HTERT RPE-1 (cell line): Measurements from ENCODE around the gene MRPL49.

Experiments
- in situ Hi-C: fragments of 300-500 bp; cut with MboI; formaldehyde crosslinking; loops from 4 replicates; pipeline ENCODE4 v1.14.3; 2020; ENCODE audit warnings: low sequenced_read_pairs

MRPL49 gene

DNA sequence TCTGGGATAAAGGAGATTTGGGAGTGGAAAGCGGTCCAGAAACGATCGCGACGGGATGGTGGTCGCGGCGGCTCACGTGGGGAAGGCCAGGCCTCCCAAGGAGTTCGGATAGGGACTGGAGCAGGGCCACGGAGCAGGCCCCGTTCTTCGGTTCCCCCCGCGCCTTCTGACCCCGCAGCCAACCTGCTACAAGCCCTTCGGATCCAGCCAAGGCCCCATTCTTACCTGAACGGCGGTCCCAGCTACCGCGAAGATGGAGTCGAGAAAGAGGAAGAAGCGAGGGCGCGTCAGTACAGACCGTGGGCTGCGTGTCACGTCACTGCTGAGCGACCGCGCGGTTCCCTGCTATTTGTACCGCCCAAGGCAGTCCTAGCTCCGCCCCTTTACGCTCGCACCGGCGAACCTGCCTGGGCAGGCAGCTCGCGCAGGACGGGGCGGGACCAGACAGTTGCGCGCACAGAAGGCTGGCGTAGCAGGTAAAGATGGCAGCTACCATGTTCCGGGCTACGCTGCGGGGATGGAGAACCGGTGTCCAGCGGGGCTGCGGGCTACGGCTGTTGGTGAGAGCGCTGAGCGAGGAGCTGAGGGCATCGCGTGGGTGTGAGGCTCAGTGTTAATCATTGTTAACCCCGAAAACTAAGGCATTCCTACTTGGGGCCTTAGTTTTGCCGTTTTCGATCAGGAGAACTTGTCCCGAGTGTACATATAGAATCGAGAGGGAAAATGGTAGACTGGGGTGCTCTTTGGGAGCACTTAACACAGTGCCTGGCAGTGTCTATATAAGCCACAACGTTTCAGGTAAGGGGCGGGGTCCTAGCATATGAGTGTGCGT, at the start of gene MRPL49, which contains the start of gene FAU:
TSS of gene MRPL49 (plus strand) at position 457 of the 832 bp plus-strand sequence. CDS start at position 483, 26 bp downstream.
TSS of gene FAU (minus strand) at position 270 of the 832 bp plus-strand sequence. CDS start 321 bp downstream, outside the sequence.
- in situ Hi-C loops = no loop called here

- in situ Hi-C loops = no loop called here
These were observed 49.5 kb upstream of the MRPL49 start for GRCh38 chr11:65072631-65072966.

DNA sequence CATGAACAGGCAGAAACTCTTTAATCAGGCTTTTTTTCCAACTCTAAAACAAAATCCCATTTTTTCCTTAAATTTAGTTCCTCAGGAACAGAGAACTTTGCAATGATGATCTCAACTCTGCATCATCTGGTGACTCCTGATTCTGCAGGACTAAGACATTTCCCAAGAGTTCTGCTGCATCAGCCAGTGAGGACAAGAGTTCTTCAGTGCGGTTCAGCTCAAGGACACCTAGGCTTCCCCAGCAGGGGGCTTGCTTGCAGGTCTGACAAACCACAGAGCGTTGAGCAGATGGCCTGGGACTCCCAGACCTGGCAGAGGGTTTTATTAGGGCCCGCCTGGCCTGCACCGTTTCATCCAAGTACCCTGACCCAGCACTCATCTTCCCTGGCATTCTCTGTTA, 44.7 kb upstream of the MRPL49 start:
- in situ Hi-C loops = no loop called here

DNA sequence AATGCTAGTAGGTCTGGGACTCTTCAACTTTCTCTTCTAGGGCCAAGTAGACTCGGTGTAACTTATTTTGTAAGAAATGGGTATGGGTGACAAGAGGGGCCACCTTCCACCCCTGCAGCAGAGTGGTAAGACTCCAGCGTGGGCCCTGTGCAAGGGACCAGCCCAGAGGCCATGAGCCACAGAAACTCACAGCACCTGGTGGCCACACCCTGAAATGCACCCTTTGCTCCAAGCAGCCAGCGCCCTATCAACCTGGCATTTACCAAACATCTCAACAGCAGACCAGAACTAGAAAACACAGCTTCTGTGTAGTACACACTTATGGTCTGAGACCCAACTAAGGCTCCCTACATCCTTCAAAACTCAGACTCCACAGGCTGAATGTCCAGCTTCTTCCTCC, 44.0 kb upstream of the MRPL49 start:
- in situ Hi-C loops = no loop called here

DNA sequence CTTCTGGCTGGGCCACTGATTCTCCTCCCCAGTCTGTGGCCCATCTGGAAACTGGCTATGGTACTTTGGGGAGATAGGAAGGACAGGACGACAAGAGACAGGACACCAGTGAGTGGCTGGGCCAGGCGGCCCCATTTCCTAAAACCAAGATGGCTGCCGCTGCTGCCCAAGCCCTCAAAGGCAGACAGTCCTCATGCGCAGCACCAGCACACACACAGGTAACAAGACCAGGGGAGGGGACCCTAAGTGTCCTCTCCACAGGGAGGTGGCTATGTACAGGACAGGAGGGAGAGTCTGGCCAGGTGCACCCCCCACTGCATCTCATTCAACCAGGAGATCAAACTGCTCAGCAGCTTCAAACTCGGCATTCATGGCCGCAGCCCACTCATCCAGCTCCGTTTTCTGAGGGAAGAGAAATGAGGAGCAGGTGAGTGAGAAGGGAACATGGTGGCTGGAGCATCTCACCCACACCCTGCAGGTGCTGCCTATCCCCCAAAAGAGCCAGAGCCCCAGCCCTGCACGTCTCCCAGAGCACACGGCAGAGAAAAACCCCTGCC, 43.3 kb upstream of the MRPL49 start:
- in situ Hi-C loops = no loop called here

- in situ Hi-C loops = no loop called here
These were observed 38.8 kb upstream of the MRPL49 start for GRCh38 chr11:65083134-65083833.

GRCh38 chr11:65083834-65084597, 38.1 kb upstream of the MRPL49 start, which contains the start of the genes CDCA5 and ZFPL1:
Gene CDCA5, minus strand, starts transcription at chr11:65084040. Its CDS starts 62 bp downstream, at chr11:65083978.
Gene ZFPL1, plus strand, starts transcription at chr11:65084222. Its CDS starts 477 bp downstream, at chr11:65084699.
- in situ Hi-C loops = no loop called here

GRCh38 chr11:65084598-65085375, 37.3 kb upstream of the MRPL49 start:
- in situ Hi-C loops = no loop called here

DNA sequence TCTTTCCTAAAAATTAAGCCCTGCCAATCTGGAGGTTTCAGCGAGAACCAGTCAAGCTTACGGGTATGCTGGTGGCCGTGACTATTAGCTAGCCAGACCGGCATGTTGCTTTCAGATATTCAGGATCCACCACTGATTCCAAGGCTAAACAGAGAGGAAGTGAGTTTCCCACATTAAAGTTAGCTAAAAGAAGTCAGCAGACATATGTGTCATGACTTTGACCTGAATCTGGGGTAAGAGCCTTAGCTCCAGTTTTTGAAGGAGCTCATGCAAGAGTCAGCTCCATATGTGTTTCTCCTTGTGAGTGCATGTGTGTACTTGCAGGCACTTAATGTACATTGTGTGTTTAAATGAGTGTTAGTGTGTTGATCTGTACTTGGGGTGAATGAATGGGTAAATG, 36.7 kb upstream of the MRPL49 start:
- in situ Hi-C loops = no loop called here

GRCh38 chr11:65086809-65087208, 35.3 kb upstream of the MRPL49 start:
- in situ Hi-C loops = no loop called here

GRCh38 chr11:65087216-65087615, 34.9 kb upstream of the MRPL49 start:
- in situ Hi-C loops = no loop called here

GRCh38 chr11:65087827-65088226, 34.3 kb upstream of the MRPL49 start:
- in situ Hi-C loops = no loop called here

GRCh38 chr11:65089621-65090020, 32.5 kb upstream of the MRPL49 start:
- in situ Hi-C loops = no loop called here

GRCh38 chr11:65090628-65091027, 31.5 kb upstream of the MRPL49 start:
- in situ Hi-C loops = no loop called here

- in situ Hi-C loops = no loop called here
These were observed 26.7 kb upstream of the MRPL49 start for GRCh38 chr11:65095427-65095826.

DNA sequence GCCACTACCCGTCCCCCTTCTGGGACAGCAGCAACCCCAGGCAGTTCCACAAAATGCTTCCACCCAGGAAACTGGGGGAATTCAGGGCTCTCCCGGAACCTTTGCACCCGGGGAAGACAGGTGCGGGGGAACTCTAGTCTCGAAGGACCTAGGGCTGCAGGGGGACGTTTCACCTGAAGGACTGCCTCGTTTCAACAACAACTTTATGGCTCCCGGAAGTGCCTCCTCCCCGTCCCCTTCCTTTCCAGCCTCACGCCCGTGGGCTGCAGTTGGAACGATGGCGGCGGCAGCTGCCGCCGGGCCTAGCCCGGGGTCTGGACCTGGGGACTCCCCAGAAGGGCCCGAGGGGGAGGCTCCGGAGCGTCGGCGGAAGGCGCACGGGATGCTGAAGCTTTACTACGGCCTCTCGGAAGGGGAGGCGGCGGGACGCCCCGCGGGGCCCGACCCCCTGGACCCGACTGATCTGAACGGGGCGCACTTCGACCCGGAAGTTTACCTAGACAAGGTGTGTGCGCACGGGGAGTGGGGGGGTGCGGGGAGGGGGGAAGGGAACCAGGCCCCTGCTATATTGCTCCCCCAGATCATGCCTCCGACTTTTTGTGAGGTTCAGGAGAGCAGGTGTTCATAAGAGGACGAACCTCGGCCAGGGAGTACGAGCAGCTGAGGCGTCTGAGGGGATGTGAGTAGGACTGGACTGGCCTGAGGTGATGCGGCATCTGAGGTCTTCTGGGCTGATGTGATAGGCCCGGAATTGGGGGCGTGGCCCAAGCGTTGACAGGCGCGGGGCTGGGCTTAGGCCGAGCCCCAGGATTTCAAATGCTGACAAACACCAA, 25.9 kb upstream of the MRPL49 start, which contains the start of gene VPS51:
TSS of gene VPS51 (plus strand) at position 241 of the 833 bp plus-strand sequence. CDS start at position 278, 37 bp downstream.
- in situ Hi-C loops = no loop called here

GRCh38 chr11:65096926-65097325, 25.2 kb upstream of the MRPL49 start:
- in situ Hi-C loops = no loop called here

DNA sequence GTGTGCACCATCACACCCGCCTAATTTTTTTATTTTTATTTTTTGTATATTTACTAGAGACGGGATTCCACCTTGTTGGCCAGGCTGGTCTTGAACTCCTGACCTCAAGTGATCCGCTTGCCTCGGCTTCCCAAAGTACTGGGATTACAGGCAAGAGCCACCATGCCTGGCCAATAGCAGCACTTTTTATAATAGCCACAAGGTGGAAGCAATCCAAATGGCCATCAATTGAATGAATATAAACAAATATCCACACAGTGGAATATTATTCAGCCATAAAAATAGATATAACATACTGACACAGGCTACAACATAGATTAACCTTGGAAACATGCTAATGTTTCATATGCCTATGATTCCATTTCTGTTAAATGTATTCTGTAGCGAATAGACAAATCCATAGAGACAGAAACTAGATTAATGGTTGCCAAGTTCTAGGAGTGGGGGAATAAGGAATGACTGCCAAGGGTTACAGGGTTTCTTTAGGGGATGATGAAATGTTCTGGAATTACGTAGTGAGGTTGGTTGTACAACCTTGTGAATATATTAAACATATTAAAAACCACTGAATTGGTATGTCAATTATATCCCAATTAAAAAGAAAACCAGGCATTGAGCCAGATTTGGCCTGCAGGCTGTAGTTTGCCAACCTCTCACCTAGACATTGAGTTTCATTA, 21.3 kb upstream of the MRPL49 start:
- in situ Hi-C loops = no loop called here
